ENCODE data around the gene MEGF8.
A peak's percentile ranks its signal among the peaks of the same experiment; 100 is the strongest.

The MEGF8 gene

GRCh38 chr19:42380155-42380554 lies 54.7 kb downstream of the MEGF8 start:
- no peak for DNase-seq
- H3K27ac ChIP-seq, result no peak overlapping the region
- H3K27me3 ChIP-seq, result peaks cover 0 to 33% of the 10 kb centered on the region in 2 donors
- TF ChIP-seq CTCF (IDR thresholded peaks at IDR 0.05), result no peak
- intact Hi-C loops (cut with DNase I; ENCODE audit: low total_unique reads), result no loop called here
- H3K4me1 ChIP-seq, result no peaks in the 10 kb centered on the region
- H3K9me3 ChIP-seq, result no peaks in the 10 kb centered on the region
- peaks cover 6 to 17% (median 16%) of the 10 kb centered on the region in 3 donors for H3K36me3 ChIP-seq
- no peak overlapping the region for H3K4me3 ChIP-seq

GRCh38 chr19:42386974-42387707 lies 61.7 kb downstream of the MEGF8 start:
- DNase-seq, result peak in 1 of 2 donors; percentile 45
- peaks cover 0 to 10% (median 5%) of the 10 kb centered on the region in 4 donors for H3K4me1 ChIP-seq
- peaks cover 0 to 86% of the 10 kb centered on the region in 2 donors for H3K27me3 ChIP-seq
- H3K4me3 ChIP-seq, result peak overlapping the region; percentile 13 to 41
- TF ChIP-seq CTCF (IDR thresholded peaks at IDR 0.05), result peak; percentile 4 to 26
- H3K36me3 ChIP-seq, result no peaks in the 10 kb centered on the region
- intact Hi-C loops (cut with DNase I; ENCODE audit: low total_unique reads), result no loop called here
- H3K9me3 ChIP-seq, result no peaks in the 10 kb centered on the region
- no peak overlapping the region for H3K27ac ChIP-seq

GRCh38 chr19:42388851-42389489 lies 63.5 kb downstream of the MEGF8 start:
- intact Hi-C loops (cut with DNase I; ENCODE audit: low total_unique reads), result no loop called here
- Histone ChIP-seq H3K4me3 (no peak overlapping the region), H3K36me3 (no peaks in the 10 kb centered on the region), H3K4me1 (peaks cover 0 to 10% (median 5%) of the 10 kb centered on the region in 4 donors), H3K27ac (no peak overlapping the region), H3K9me3 (no peaks in the 10 kb centered on the region), H3K27me3 (peaks cover 0 to 67% of the 10 kb centered on the region in 2 donors)
- DNase-seq, result no peak
- no peak for TF ChIP-seq CTCF (IDR thresholded peaks at IDR 0.05)

GRCh38 chr19:42389899-42390298 lies 64.5 kb downstream of the MEGF8 start, which contains the start of gene CNFN:
TSS of gene CNFN (minus strand) at chr19:42390297. CDS start at chr19:42389037, 1,260 bp downstream.
- no peak for TF ChIP-seq CTCF (IDR thresholded peaks at IDR 0.05)
- H3K4me1 ChIP-seq, result peaks cover 0 to 10% (median 5%) of the 10 kb centered on the region in 4 donors
- H3K36me3 ChIP-seq, result no peaks in the 10 kb centered on the region
- no peaks in the 10 kb centered on the region for H3K9me3 ChIP-seq
- no peak within 1 kb of the TSS for H3K4me3 ChIP-seq
- H3K27me3 ChIP-seq, result peaks cover 0 to 62% of the 10 kb centered on the region in 2 donors
- intact Hi-C loops (cut with DNase I; ENCODE audit: low total_unique reads), result no loop called here
- no peak for DNase-seq
- no peak within 1 kb of the TSS for H3K27ac ChIP-seq

- DNase-seq, result no peak
- intact Hi-C loops (cut with DNase I; ENCODE audit: low total_unique reads), result no loop called here
- Histone ChIP-seq H3K27me3 (peaks cover 0 to 44% of the 10 kb centered on the region in 2 donors), H3K4me1 (peaks cover 0 to 7% (median 3%) of the 10 kb centered on the region in 4 donors), H3K4me3 (no peak overlapping the region), H3K9me3 (no peaks in the 10 kb centered on the region), H3K27ac (no peak overlapping the region), H3K36me3 (no peaks in the 10 kb centered on the region)
- no peak for TF ChIP-seq CTCF (IDR thresholded peaks at IDR 0.05)
These were observed 66.7 kb downstream of the MEGF8 start for GRCh38 chr19:42392165-42392564.
